DOHH2 (cell line): Measurements from ENCODE around the gene EPB41.

Experiments
- EZH2phosphoT487 ChIP-seq: fragments of 200-600 bp; sonication (generic); IDR thresholded peaks from 2 replicates; pipeline ENCODE4 v1.6.1; 2017; ENCODE audit warnings: borderline replicate concordance, mild to moderate bottlenecking, antibody characterized with exemption, low read length, moderate library complexity, mixed read lengths
- TF ChIP-seq, protein P1 (sequence below): fragments of 200-600 bp; sonication (generic); IDR thresholded peaks from one replicate; pipeline ENCODE4 v1.5.1; 2014; ENCODE audit warnings: antibody characterized with exemption, mild to moderate bottlenecking, low read depth, low read length; ENCODE audit not compliant: poor library complexity, severe bottlenecking

DNA sequence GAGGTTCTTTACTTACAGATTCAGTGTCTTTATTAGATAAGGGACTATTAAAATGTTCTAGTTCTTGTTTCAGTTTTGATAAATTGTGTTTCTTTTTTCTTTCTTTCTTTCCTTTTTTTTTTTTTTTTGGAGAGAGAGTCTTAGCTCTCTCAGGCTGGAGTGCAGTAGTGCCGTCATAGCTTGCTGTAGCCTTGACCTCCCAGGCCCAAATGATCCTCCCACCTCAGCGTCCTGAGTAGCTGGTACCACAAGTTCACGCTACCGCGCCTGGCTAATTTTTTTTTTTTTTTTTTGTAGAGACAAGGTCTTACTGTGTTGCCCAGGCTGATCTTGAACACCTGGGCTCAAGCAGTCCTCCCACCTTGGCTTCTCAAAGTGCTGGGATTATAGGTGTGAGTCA is 132.8 kb downstream of the EPB41 start:
- no peak for TF ChIP-seq EZH2phosphoT487
- TF ChIP-seq, protein P1, sequence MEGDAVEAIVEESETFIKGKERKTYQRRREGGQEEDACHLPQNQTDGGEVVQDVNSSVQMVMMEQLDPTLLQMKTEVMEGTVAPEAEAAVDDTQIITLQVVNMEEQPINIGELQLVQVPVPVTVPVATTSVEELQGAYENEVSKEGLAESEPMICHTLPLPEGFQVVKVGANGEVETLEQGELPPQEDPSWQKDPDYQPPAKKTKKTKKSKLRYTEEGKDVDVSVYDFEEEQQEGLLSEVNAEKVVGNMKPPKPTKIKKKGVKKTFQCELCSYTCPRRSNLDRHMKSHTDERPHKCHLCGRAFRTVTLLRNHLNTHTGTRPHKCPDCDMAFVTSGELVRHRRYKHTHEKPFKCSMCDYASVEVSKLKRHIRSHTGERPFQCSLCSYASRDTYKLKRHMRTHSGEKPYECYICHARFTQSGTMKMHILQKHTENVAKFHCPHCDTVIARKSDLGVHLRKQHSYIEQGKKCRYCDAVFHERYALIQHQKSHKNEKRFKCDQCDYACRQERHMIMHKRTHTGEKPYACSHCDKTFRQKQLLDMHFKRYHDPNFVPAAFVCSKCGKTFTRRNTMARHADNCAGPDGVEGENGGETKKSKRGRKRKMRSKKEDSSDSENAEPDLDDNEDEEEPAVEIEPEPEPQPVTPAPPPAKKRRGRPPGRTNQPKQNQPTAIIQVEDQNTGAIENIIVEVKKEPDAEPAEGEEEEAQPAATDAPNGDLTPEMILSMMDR = no peak
